IMR-90 (cell line): ENCODE results near the gene GALNT7. TPM values are rescaled to one million over a fixed set of nuclear protein-coding genes. Genes with fewer than 3 reads are reported as not detected.

Experiments used
- ATAC-seq: fragments of 200-7000 bp; cut with Tn5 transposase; 2 replicates; pipeline ENCODE4 v1.9.1; 2020; ENCODE audit warnings: low read depth, mild to moderate bottlenecking, moderate library complexity
- BruUV-seq: library from RNA; stranded (reverse); fragments of 400-500 nt; replicated peaks from 2 replicates; lab custom pipeline; 2021; lab: Mats Ljungman, UMichigan
- CTCF ChIA-PET: fragments of 300-600 bp; formaldehyde crosslinking; extraction: SDS; loops from one replicate; lab custom pipeline; 2021; ENCODE audit warnings: antibody characterized with exemption; lab: Yijun Ruan, JAX
- POLR2A ChIA-PET: fragments of 300-600 bp; sonication (Branson Sonifier 250); formaldehyde crosslinking; loops from one replicate; lab custom pipeline; 2022; ENCODE audit warnings: antibody characterized with exemption; ENCODE audit not compliant: unreplicated experiment; lab: Charles Lee
- DNase-seq: peaks from one replicate; pipeline ENCODE4 v3.0.0; 2013
- H2AFZ ChIP-seq: replicated peaks from 2 replicates; pipeline ENCODE3; 2013; ENCODE audit warnings: low read length, mild to moderate bottlenecking; ENCODE audit not compliant: poor library complexity
- H2AK5ac ChIP-seq: 2 replicates; pipeline ENCODE4 v1.6.1; 2013; ENCODE audit warnings: low read depth, low read length, inconsistent platforms
- H2AK9ac ChIP-seq: replicated peaks from 2 replicates; pipeline ENCODE3; 2013; ENCODE audit warnings: mild to moderate bottlenecking, low read depth, low read length, moderate library complexity; ENCODE audit not compliant: poor library complexity
- H2BK120ac ChIP-seq: 2 replicates; pipeline ENCODE4 v1.6.1; 2013; ENCODE audit warnings: low read depth, low read length, inconsistent platforms
- H2BK15ac ChIP-seq: 3 replicates; pipeline ENCODE4 v1.6.1; 2013; ENCODE audit warnings: low read depth, low read length, inconsistent platforms
- H2BK20ac ChIP-seq: 2 replicates; pipeline ENCODE4 v1.6.1; 2013; ENCODE audit warnings: low read depth, mild to moderate bottlenecking, inconsistent platforms, low read length, moderate library complexity
- H2BK5ac ChIP-seq: 2 replicates; pipeline ENCODE4 v1.6.1; 2013; ENCODE audit warnings: mild to moderate bottlenecking, low read depth, low read length, inconsistent platforms; ENCODE audit not compliant: poor library complexity, severe bottlenecking
- H3K14ac ChIP-seq: replicated peaks from 2 replicates; pipeline ENCODE4 v1.6.1; 2013; ENCODE audit warnings: low read depth, low read length, inconsistent platforms
- H3K18ac ChIP-seq: 2 replicates; pipeline ENCODE4 v1.6.1; 2013; ENCODE audit warnings: low read depth, low read length, control low read depth
- H3K23ac ChIP-seq: 2 replicates; pipeline ENCODE4 v1.6.1; 2013; ENCODE audit warnings: low read depth, low read length, inconsistent platforms
- H3K27ac ChIP-seq: 2 replicates; pipeline ENCODE4 v1.5.1; 2013; ENCODE audit warnings: mild to moderate bottlenecking, control low read depth, low read length; ENCODE audit not compliant: insufficient read depth
- H3K27me3 ChIP-seq: 2 replicates; pipeline ENCODE4 v1.6.1; 2013; ENCODE audit warnings: low read length; ENCODE audit not compliant: control insufficient read depth, insufficient read depth
- H3K36me3 ChIP-seq: 2 replicates; pipeline ENCODE4 v1.6.1; 2013; ENCODE audit warnings: low read length, mixed read lengths; ENCODE audit not compliant: control insufficient read depth, insufficient read depth
- H3K4ac ChIP-seq: 2 replicates; pipeline ENCODE4 v1.6.1; 2013; ENCODE audit warnings: low read depth, low read length, inconsistent platforms
- H3K4me1 ChIP-seq: 2 replicates; pipeline ENCODE4 v1.6.1; 2013; ENCODE audit warnings: low read length, mixed read lengths; ENCODE audit not compliant: control insufficient read depth, insufficient read depth
- H3K4me2 ChIP-seq: 2 replicates; pipeline ENCODE4 v1.6.1; 2013; ENCODE audit warnings: low read depth, mild to moderate bottlenecking, control low read depth, low read length, moderate library complexity
- H3K4me3 ChIP-seq: 2 replicates; pipeline ENCODE4 v1.5.1; 2013; ENCODE audit warnings: low read depth, mild to moderate bottlenecking, control low read depth, low read length, moderate library complexity; ENCODE audit not compliant: insufficient read depth
- H3K56ac ChIP-seq: 2 replicates; pipeline ENCODE4 v1.6.1; 2013; ENCODE audit warnings: low read length, inconsistent platforms; ENCODE audit not compliant: insufficient read depth; ENCODE audit errors: extremely low read depth
- H3K79me1 ChIP-seq, 2 experiments: 2 replicates each; pipeline ENCODE4 v1.6.1; 2013; ENCODE audit warnings: low read length in 2 of 2, inconsistent platforms in 1 of 2, low read depth in 1 of 2
- H3K9ac ChIP-seq: 2 replicates; pipeline ENCODE4 v1.6.1; 2013; ENCODE audit warnings: low read depth, low read length, control low read depth
- H3K9me1 ChIP-seq: 2 replicates; pipeline ENCODE4 v1.6.1; 2013; ENCODE audit warnings: low read length, inconsistent platforms; ENCODE audit not compliant: insufficient read depth
- H3K9me3 ChIP-seq: 2 replicates; pipeline ENCODE4 v1.6.1; 2013; ENCODE audit warnings: low read length; ENCODE audit not compliant: control insufficient read depth, insufficient read depth
- H4K20me1 ChIP-seq: 2 replicates; pipeline ENCODE4 v1.6.1; 2013; ENCODE audit warnings: low read length, inconsistent platforms; ENCODE audit not compliant: insufficient read depth
- H4K5ac ChIP-seq: 2 replicates; pipeline ENCODE4 v1.6.1; 2013; ENCODE audit warnings: mild to moderate bottlenecking, low read depth, low read length, control low read depth
- H4K8ac ChIP-seq, 2 experiments: 2 replicates each; pipeline ENCODE4 v1.6.1; 2013; ENCODE audit warnings: low read depth in 2 of 2, low read length in 2 of 2, control low read depth in 1 of 2, inconsistent platforms in 1 of 2
- H4K91ac ChIP-seq: 2 replicates; pipeline ENCODE4 v1.6.1; 2013; ENCODE audit warnings: low read depth, low read length, inconsistent platforms; ENCODE audit not compliant: insufficient read depth
- BHLHE40 ChIP-seq: fragments of 150-350 bp; IDR thresholded peaks from 2 replicates; pipeline ENCODE4 v1.6.1; 2016; ENCODE audit warnings: mild to moderate bottlenecking, low read depth, low read length
- CEBPB ChIP-seq: IDR thresholded peaks from 2 replicates; pipeline ENCODE4 v1.6.1; 2012; ENCODE audit warnings: low read depth, low read length, improper control_type of control experiment
- CTCF ChIP-seq: conservative IDR thresholded peaks from 2 replicates; pipeline ENCODE4 v1.5.1; 2012; ENCODE audit warnings: mild to moderate bottlenecking, low read depth, low read length, improper control_type of control experiment
- MAFK ChIP-seq: IDR thresholded peaks from 2 replicates; pipeline ENCODE4 v1.6.1; 2012; ENCODE audit warnings: low read depth, low read length, improper control_type of control experiment
- MAZ ChIP-seq: IDR thresholded peaks from 2 replicates; pipeline ENCODE4 v1.6.1; 2012; ENCODE audit warnings: low read depth, mild to moderate bottlenecking, low read length, improper control_type of control experiment, moderate library complexity, borderline replicate concordance
- NFE2L2 ChIP-seq: fragments of 150-350 bp; IDR thresholded peaks from 2 replicates; pipeline ENCODE4 v1.6.1; 2016; ENCODE audit warnings: low read depth, mild to moderate bottlenecking, low read length
- SMC3 ChIP-seq: fragments of 150-350 bp; IDR thresholded peaks from 2 replicates; pipeline ENCODE4 v1.6.1; 2016; ENCODE audit warnings: low read depth, mild to moderate bottlenecking, antibody characterized with exemption, low read length, moderate library complexity
- dilution Hi-C: fragments of 300-500 bp; cut with HindIII; formaldehyde crosslinking; loops from one replicate; pipeline ENCODE4 v1.14.3; 2018; ENCODE audit warnings: low sequenced_read_pairs; ENCODE audit not compliant: unreplicated experiment
- in situ Hi-C: fragments of 300-500 bp; cut with MboI; formaldehyde crosslinking; loops from 3 replicates; pipeline ENCODE4 v1.14.3; 2019; ENCODE audit warnings: low sequenced_read_pairs, inconsistent platforms, mixed read lengths
- intact Hi-C: fragments of 100-400 bp; cut with micrococcal nuclease; formaldehyde crosslinking; loops from 2 replicates; pipeline ENCODE4 v1.10.0; 2022
- polyA plus RNA-seq, 3 experiments: library from polyadenylated mRNA; depleted of rRNA; stranded (reverse); fragments of >200 nt; gene quantifications; 2 replicates each; pipeline ENCODE4 v1.2.3, GENCODE V29; 2012; ENCODE audit warnings: low replicate concordance in 1 of 3
- total RNA-seq: library from RNA; depleted of rRNA; stranded (reverse); fragments of >200 nt; gene quantifications from 2 replicates; pipeline ENCODE4 v1.2.3, GENCODE V29; 2012

Gene GALNT7
- total and polyA plus RNA-seq, 2 of the 4 experiments (the other 2 are of a cell fraction): 19.1 to 31.2 TPM

- Histone ChIP-seq H3K18ac (no peak overlapping the region), H4K8ac (no peak overlapping the region), H2AK5ac (no peak overlapping the region), H3K9me3 (no peaks in the 10 kb centered on the region), H3K4me2 (no peak overlapping the region), H2BK5ac (no peak overlapping the region), H3K79me1 (peaks cover 0 to 6% of the 10 kb centered on the region in 2 experiments; a peak in 1 of 4 replicates), H2BK120ac (no peak overlapping the region), H3K36me3 (no peaks in the 10 kb centered on the region), H4K91ac (no peak overlapping the region), H2BK15ac (no peak overlapping the region), H3K23ac (no peak overlapping the region), H3K4me1 (peaks cover 2% of the 10 kb centered on the region; the same call in 1 of the 2 replicates), H2BK20ac (no peak overlapping the region), H3K9ac (no peak overlapping the region), H2AFZ (no peak overlapping the region), H3K27me3 (peaks cover under 1% of the 10 kb centered on the region; the same call in 1 of the 2 replicates), H2AK9ac (no peak overlapping the region), H3K9me1 (no peaks in the 10 kb centered on the region), H3K4ac (no peak overlapping the region), H4K5ac (no peak overlapping the region), H3K4me3 (no peak overlapping the region), H3K14ac (no peak overlapping the region), H4K20me1 (no peaks in the 10 kb centered on the region), H3K27ac (no peak overlapping the region), H3K56ac (no peak overlapping the region)
- BruUV-seq: no TSS peak
- TF ChIP-seq NFE2L2 (no peak), SMC3 (no peak), BHLHE40 (no peak), CEBPB (no peak), MAZ (no peak), CTCF (no peak), MAFK (no peak)
- DNase-seq (no peak), ATAC-seq (no peak)
- ChIA-PET POLR2A (no interaction called here), CTCF (no interaction called here)
- dilution Hi-C loops (no loop called here), in situ Hi-C loops (no loop called here), intact Hi-C loops (no loop called here)
These were observed 72.1 kb downstream of the GALNT7 start for GRCh38 chr4:173240696-173241095.
